GM12865 (cell line): ENCODE measurements around the gene LRRC8C.
A peak's percentile ranks its signal among the peaks of the same experiment; 100 is the strongest.

ENCODE experiments used
- DNase-seq: peaks from one replicate; pipeline ENCODE4 v3.0.0; 2010; ENCODE audit warnings: low read depth
- H3K4me3 ChIP-seq: 2 replicates; pipeline ENCODE4 v1.5.1; 2011; ENCODE audit warnings: mild to moderate bottlenecking, low read depth, low read length, control low read depth
- CTCF ChIP-seq: IDR thresholded peaks from 2 replicates; pipeline ENCODE4 v1.5.1; 2011; ENCODE audit warnings: low read length, control low read depth, low read depth, inconsistent platforms; ENCODE audit not compliant: insufficient read depth; ENCODE audit errors: missing control alignments

The LRRC8C gene

GRCh38 chr1:89746424-89747149, 113.7 kb downstream of the LRRC8C start:
- DNase-seq = no peak
- TF ChIP-seq CTCF = no peak
- H3K4me3 ChIP-seq = no peak overlapping the region

- DNase-seq = no peak
- no peak for TF ChIP-seq CTCF
- no peak overlapping the region for H3K4me3 ChIP-seq
Measured at GRCh38 chr1:89753761-89754160, 120.8 kb downstream of the LRRC8C start.

DNA sequence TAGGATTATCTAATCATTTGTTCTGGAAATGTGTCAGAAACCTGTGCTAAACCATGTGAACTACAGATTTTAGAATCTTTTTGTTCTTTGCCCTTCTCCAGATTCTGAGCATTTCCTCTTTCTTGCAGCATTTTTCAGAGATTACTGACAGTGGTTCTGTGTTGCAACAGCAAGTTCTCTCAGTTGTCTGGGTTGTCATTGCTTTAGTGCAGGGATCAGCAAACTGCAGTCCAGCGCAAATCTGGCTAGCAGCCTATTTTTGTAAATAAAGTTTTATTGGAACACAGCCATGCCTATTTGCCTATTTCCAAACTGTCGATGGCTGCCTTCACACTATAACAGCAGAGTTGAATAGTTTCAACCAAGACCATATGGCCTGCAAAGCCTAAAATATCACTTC, 121.6 kb downstream of the LRRC8C start:
- no peak for DNase-seq
- TF ChIP-seq CTCF = no peak
- H3K4me3 ChIP-seq = no peak overlapping the region

GRCh38 chr1:89755591-89755990, 122.7 kb downstream of the LRRC8C start:
- TF ChIP-seq CTCF = no peak

DNA sequence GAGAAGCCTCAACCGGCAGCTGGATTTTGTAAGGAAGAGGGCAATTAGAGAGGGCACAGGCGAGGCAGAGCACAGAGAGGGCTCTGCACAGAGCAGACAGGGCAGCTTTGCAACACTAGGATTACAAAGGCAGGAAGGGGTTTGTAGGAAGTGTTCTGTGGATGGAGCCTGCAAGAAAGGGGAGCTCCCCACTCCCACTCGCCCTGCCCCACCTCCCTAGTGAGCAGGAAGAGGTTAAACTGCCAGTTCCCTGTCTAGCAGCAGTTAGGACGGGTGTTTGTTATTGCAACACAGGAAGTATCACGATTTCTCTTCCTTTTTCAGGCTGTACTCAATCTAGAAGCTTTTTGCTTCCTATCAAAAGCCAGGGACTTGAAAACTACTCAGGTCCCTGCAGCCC, 124.6 kb downstream of the LRRC8C start:
- H3K4me3 ChIP-seq = no peak overlapping the region
- DNase-seq = peak; percentile 72

More at GRCh38 chr1:89755591-89755990, 122.7 kb downstream of the LRRC8C start:
- H3K4me3 ChIP-seq = no peak overlapping the region
- no peak for DNase-seq

GRCh38 chr1:89758156-89758555, 125.2 kb downstream of the LRRC8C start:
- no peak for TF ChIP-seq CTCF
- H3K4me3 ChIP-seq = no peak overlapping the region
- no peak for DNase-seq

More for the DNA sequence above, 124.6 kb downstream of the LRRC8C start:
- no peak for TF ChIP-seq CTCF

GRCh38 chr1:89759036-89759435, 126.1 kb downstream of the LRRC8C start:
- TF ChIP-seq CTCF = no peak
- H3K4me3 ChIP-seq = no peak overlapping the region
- DNase-seq = no peak
